Keratinocyte (primary cell): ENCODE results near the gene RAPGEF3. TPM values are rescaled to one million over a fixed set of nuclear protein-coding genes. Genes with fewer than 3 reads are reported as not detected.

Source experiments
- DNase-seq: peaks from one replicate; pipeline ENCODE4 v3.0.0-alpha.2; 2011; ENCODE audit warnings: low read depth, missing footprints, low spot score
- FAIRE-seq: peaks from 2 replicates; lab custom pipeline; 2011; peaks lifted over from hg19 to GRCh38; lab: Jason Lieb, UNC
- H2AFZ ChIP-seq: 2 replicates; pipeline ENCODE4 v1.6.0; 2012; ENCODE audit warnings: low read length, control low read depth, inconsistent platforms; ENCODE audit not compliant: control insufficient read depth
- H3K27ac ChIP-seq: 2 replicates; pipeline ENCODE4 v1.5.1; 2011; ENCODE audit warnings: low read length; ENCODE audit not compliant: control insufficient read depth, insufficient read depth
- H3K27me3 ChIP-seq: 3 replicates; pipeline ENCODE4 v1.6.0; 2011; ENCODE audit warnings: low read length; ENCODE audit not compliant: control insufficient read depth, insufficient read depth; ENCODE audit errors: extremely low read depth
- H3K36me3 ChIP-seq, 2 experiments: 2 replicates in 1 of 2; 3 replicates in 1 of 2; pipeline ENCODE4 v1.5.1; 2011; ENCODE audit warnings: low read length in 2 of 2, mild to moderate bottlenecking in 1 of 2; ENCODE audit not compliant: control insufficient read depth in 2 of 2, insufficient read depth in 2 of 2; ENCODE audit errors: extremely low read depth in 1 of 2
- H3K4me1 ChIP-seq: 3 replicates; pipeline ENCODE4 v1.5.1; 2011; ENCODE audit warnings: low read length; ENCODE audit not compliant: control insufficient read depth, insufficient read depth; ENCODE audit errors: extremely low read depth
- H3K4me2 ChIP-seq: 3 replicates; pipeline ENCODE4 v1.6.0; 2011; ENCODE audit warnings: low read depth, low read length; ENCODE audit not compliant: control insufficient read depth, insufficient read depth; ENCODE audit errors: extremely low read depth
- H3K4me3 ChIP-seq, 3 experiments: fragments of 200-600 bp in 1 of 3; sonication (generic) in 1 of 3; 2 replicates in 2 of 3; 3 replicates in 1 of 3; pipeline ENCODE4 v1.5.1; 2011 to 2016; ENCODE audit warnings: low read length in 3 of 3, mild to moderate bottlenecking in 3 of 3, control low read depth in 2 of 3, inconsistent platforms in 1 of 3, low read depth in 1 of 3, mixed read lengths in 1 of 3, mixed run types in 1 of 3, moderate library complexity in 1 of 3; ENCODE audit not compliant: control insufficient read depth in 2 of 3, insufficient read depth in 2 of 3; ENCODE audit errors: extremely low read depth in 1 of 3
- H3K79me2 ChIP-seq: 2 replicates; pipeline ENCODE4 v1.6.0; 2012; ENCODE audit warnings: low read length; ENCODE audit not compliant: control insufficient read depth, insufficient read depth
- H3K9ac ChIP-seq: 3 replicates; pipeline ENCODE4 v1.6.0; 2011; ENCODE audit warnings: low read length; ENCODE audit not compliant: control insufficient read depth, insufficient read depth; ENCODE audit errors: extremely low read depth
- H3K9me1 ChIP-seq: 3 replicates; pipeline ENCODE4 v1.6.0; 2011; ENCODE audit warnings: low read length; ENCODE audit not compliant: control insufficient read depth, insufficient read depth; ENCODE audit errors: extremely low read depth
- H3K9me3 ChIP-seq: 2 replicates; pipeline ENCODE4 v1.5.1; 2012; ENCODE audit warnings: low read depth, low read length; ENCODE audit not compliant: control insufficient read depth
- H4K20me1 ChIP-seq: 3 replicates; pipeline ENCODE4 v1.6.0; 2011; ENCODE audit warnings: low read length; ENCODE audit not compliant: control insufficient read depth, insufficient read depth; ENCODE audit errors: extremely low read depth
- CTCF ChIP-seq, 3 experiments: IDR thresholded peaks in 1 of 3; conservative IDR thresholded peaks in 1 of 3; optimal IDR thresholded peaks in 1 of 3; 2 replicates in 2 of 3; 3 replicates in 1 of 3; pipeline versions ENCODE3 to v1.5.1; 2011; ENCODE audit warnings: low read length in 3 of 3, mild to moderate bottlenecking in 3 of 3, moderate library complexity in 2 of 3, control low read depth in 1 of 3, inconsistent platforms in 1 of 3; ENCODE audit not compliant: insufficient read depth in 2 of 3; ENCODE audit errors: extremely low read depth in 1 of 3
- EZH2 ChIP-seq: IDR thresholded peaks from one replicate; pipeline ENCODE4 v1.6.1; 2012; ENCODE audit warnings: inconsistent platforms, mild to moderate bottlenecking, low read length, moderate library complexity
- dilution Hi-C: fragments of 300-500 bp; cut with MboI; formaldehyde crosslinking; loops from one replicate; pipeline ENCODE4 v1.7.0; 2020; ENCODE audit warnings: low sequenced_read_pairs; ENCODE audit not compliant: extremely low pct_ligation_motif_present
- polyA plus RNA-seq, 5 experiments: library from polyadenylated mRNA; depleted of rRNA in 3 of 5; stranded (reverse) in 3 of 5; stranded (forward) in 1 of 5; unstranded in 1 of 5; fragments of >200 nt; gene quantifications; 1 replicate in 1 of 5; 2 replicates in 3 of 5; 3 replicates in 1 of 5; pipeline versions ENCODE4 v1.2.1 to v1.2.3, GENCODE V29; 2011 to 2012; ENCODE audit warnings: missing spikeins in 2 of 5, low read depth in 1 of 5, low replicate concordance in 1 of 5

Gene RAPGEF3
- polyA plus RNA-seq, 1 donor (not counting 4 experiments of a cell fraction or from before 2014, with no cell fraction given) = 5.1 TPM

DNA sequence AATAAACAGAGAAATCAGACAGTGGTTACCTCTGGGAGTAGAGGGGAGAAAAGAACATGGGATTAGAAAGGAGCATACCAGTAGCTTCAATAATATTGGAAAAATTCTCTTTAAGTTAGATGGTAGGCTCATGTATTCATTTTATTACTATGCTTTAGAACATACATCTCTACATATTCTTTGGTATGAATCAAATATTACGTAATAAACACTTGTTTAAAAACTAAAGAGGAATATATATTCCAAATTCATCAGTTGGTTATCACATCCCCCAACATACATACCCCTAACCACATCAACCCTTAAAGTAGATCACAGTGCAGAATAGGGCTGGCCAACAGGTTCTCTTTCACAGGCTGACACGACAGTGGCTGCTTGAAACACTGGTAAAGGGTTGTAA lies 58.4 kb downstream of the RAPGEF3 start:
- H3K9ac ChIP-seq = no peak overlapping the region
- no peak for DNase-seq
- no peak overlapping the region for H3K4me3 ChIP-seq
- H3K4me2 ChIP-seq = no peak overlapping the region
- H3K4me1 ChIP-seq = peaks cover 6% of the 10 kb centered on the region
- no peak for FAIRE-seq
- no peaks in the 10 kb centered on the region for H3K9me3 ChIP-seq
- H4K20me1 ChIP-seq = no peaks in the 10 kb centered on the region
- no peaks in the 10 kb centered on the region for H3K27me3 ChIP-seq
- TF ChIP-seq EZH2 (no peak), CTCF (optimal IDR thresholded peaks at IDR 0.05 in 1 of 3, IDR thresholded peaks at IDR 0.05 in 1 of 3, conservative IDR thresholded peaks at IDR 0.05 in 1 of 3; ENCODE audit: extremely low read depth in 1 of 3, insufficient read depth in 2 of 3, low read length in 3 of 3) (no peak)
- H3K9me1 ChIP-seq = no peaks in the 10 kb centered on the region
- dilution Hi-C loops = no loop called here
- peaks cover 3% of the 10 kb centered on the region in 2 experiments for H3K36me3 ChIP-seq
- H3K79me2 ChIP-seq = peaks cover 20% of the 10 kb centered on the region
- no peak overlapping the region for H2AFZ ChIP-seq
- H3K27ac ChIP-seq = no peak overlapping the region

GRCh38 chr12:47698631-47699030 lies 60.0 kb downstream of the RAPGEF3 start:
- Histone ChIP-seq H2AFZ (no peak overlapping the region), H3K36me3 (peaks cover 3% of the 10 kb centered on the region in 2 experiments)
- dilution Hi-C loops = no loop called here

More at GRCh38 chr12:47698631-47699030, 60.0 kb downstream of the RAPGEF3 start:
- H3K27ac ChIP-seq = no peak overlapping the region
- no peaks in the 10 kb centered on the region for H4K20me1 ChIP-seq
- H3K27me3 ChIP-seq = no peaks in the 10 kb centered on the region
- H3K9me1 ChIP-seq = no peaks in the 10 kb centered on the region
- no peak overlapping the region for H3K4me3 ChIP-seq
- peaks cover 7% of the 10 kb centered on the region for H3K79me2 ChIP-seq
- no peak for DNase-seq
- no peak overlapping the region for H3K4me2 ChIP-seq
- H3K4me1 ChIP-seq = no peaks in the 10 kb centered on the region
- H3K9ac ChIP-seq = no peak overlapping the region
- TF ChIP-seq CTCF (optimal IDR thresholded peaks at IDR 0.05 in 1 of 3, IDR thresholded peaks at IDR 0.05 in 1 of 3, conservative IDR thresholded peaks at IDR 0.05 in 1 of 3; ENCODE audit: extremely low read depth in 1 of 3, insufficient read depth in 2 of 3, low read length in 3 of 3) = no peak
- TF ChIP-seq EZH2 = no peak
- H3K9me3 ChIP-seq = no peaks in the 10 kb centered on the region
- FAIRE-seq = no peak
